ENCODE data around the gene CHDH.

Gene CHDH

GRCh38 chr3:53850895-53851294, 4.7 kb upstream of the CHDH start:
- DNase-seq (ENCODE audit: low read depth in 2 of 2), result peak in 1 of 2 experiments; percentile 11

- DNase-seq (ENCODE audit: low read depth in 2 of 2), result no peak
These were observed 3.7 kb upstream of the CHDH start for GRCh38 chr3:53849916-53850315.

GRCh38 chr3:53846851-53847155, 584 bp upstream of the CHDH start:
- DNase-seq (ENCODE audit: low read depth in 2 of 2), result no peak

- no peak for DNase-seq (ENCODE audit: low read depth in 2 of 2)
These were observed 412 bp downstream of the CHDH start for GRCh38 chr3:53845881-53846133.

GRCh38 chr3:53845103-53845880, 927 bp downstream of the CHDH start:
- no peak for DNase-seq (ENCODE audit: low read depth in 2 of 2)

GRCh38 chr3:53844262-53845102, 1.7 kb downstream of the CHDH start:
- DNase-seq (ENCODE audit: low read depth in 2 of 2), result no peak

- DNase-seq (ENCODE audit: low read depth in 2 of 2), result no peak
These were observed 2.7 kb downstream of the CHDH start for GRCh38 chr3:53843195-53844177.

GRCh38 chr3:53842436-53843194, 3.6 kb downstream of the CHDH start:
- no peak for DNase-seq (ENCODE audit: low read depth in 2 of 2)

- DNase-seq (ENCODE audit: low read depth in 2 of 2), result no peak
These were observed 4.9 kb downstream of the CHDH start for GRCh38 chr3:53841296-53841695.

- DNase-seq (ENCODE audit: low read depth in 2 of 2), result no peak
These were observed 8.9 kb downstream of the CHDH start for GRCh38 chr3:53837331-53837730.

GRCh38 chr3:53836084-53836872, 9.9 kb downstream of the CHDH start:
- DNase-seq (ENCODE audit: low read depth in 2 of 2), result no peak

- no peak for DNase-seq (ENCODE audit: low read depth in 2 of 2)
These were observed 11.0 kb downstream of the CHDH start for GRCh38 chr3:53835257-53835656.

- no peak for DNase-seq (ENCODE audit: low read depth in 2 of 2)
These were observed 11.7 kb downstream of the CHDH start for GRCh38 chr3:53834429-53835095.

- DNase-seq (ENCODE audit: low read depth in 2 of 2), result no peak
These were observed 12.5 kb downstream of the CHDH start for GRCh38 chr3:53833700-53834099.

GRCh38 chr3:53833053-53833645, 13.1 kb downstream of the CHDH start:
- no peak for DNase-seq (ENCODE audit: low read depth in 2 of 2)

- no peak for DNase-seq (ENCODE audit: low read depth in 2 of 2)
These were observed 15.3 kb downstream of the CHDH start for GRCh38 chr3:53830944-53831343.

- no peak for DNase-seq (ENCODE audit: low read depth in 2 of 2)
These were observed 16.6 kb downstream of the CHDH start for GRCh38 chr3:53829605-53830004.

- no peak for DNase-seq (ENCODE audit: low read depth in 2 of 2)
These were observed 17.6 kb downstream of the CHDH start for GRCh38 chr3:53828581-53828980.

- no peak for DNase-seq (ENCODE audit: low read depth in 2 of 2)
These were observed 20.2 kb downstream of the CHDH start for GRCh38 chr3:53826048-53826447.

- no peak for DNase-seq (ENCODE audit: low read depth in 2 of 2)
These were observed 21.4 kb downstream of the CHDH start for GRCh38 chr3:53824795-53825194.
